G401 (cell line): ENCODE measurements around the gene ARHGEF4. TPM values are rescaled to one million over a fixed set of nuclear protein-coding genes. Genes with fewer than 3 reads are reported as not detected.
"Not testable (repeated sequence)": the region's sequence is repeated elsewhere in the genome, so short reads cannot be mapped to it uniquely, and the experiment has no call there.

Experiments used
- DNase-seq: peaks from one replicate; pipeline ENCODE4 v3.0.0-alpha.2; 2015; ENCODE audit warnings: low spot score
- in situ Hi-C: cut with HindIII; loops from 2 replicates; pipeline ENCODE4 v1.10.0; 2016; ENCODE audit warnings: low sequenced_read_pairs, mixed read lengths
- total RNA-seq: library from RNA; depleted of rRNA; stranded (reverse); fragments of >200 nt; shearing (Covaris generic); gene quantifications from 2 replicates; pipeline ENCODE4 v1.2.3, GENCODE V29; 2014

Gene ARHGEF4
- total RNA-seq, 1 experiment from 2014 or later, result 0.10 TPM

DNA sequence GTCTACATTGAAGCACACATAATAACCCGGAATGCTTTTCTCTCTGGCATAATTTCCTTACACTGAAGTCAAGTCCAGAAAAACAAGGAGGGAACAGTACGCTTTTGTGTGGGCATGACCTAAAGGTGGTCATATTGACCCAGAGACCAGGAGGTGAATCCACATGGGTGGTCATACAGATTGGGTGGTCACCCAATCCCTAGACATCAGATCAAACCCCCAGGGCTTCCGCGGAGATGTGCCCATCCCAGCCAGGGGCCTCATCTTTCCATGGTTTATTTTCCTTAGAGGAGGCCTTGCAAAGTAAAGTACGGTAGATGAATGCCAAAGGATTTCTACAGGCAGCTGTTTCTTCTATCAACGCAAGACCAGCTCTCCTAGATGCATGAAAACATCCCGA is 217.8 kb downstream of the ARHGEF4 start:
- in situ Hi-C loops, result no loop called here
- no peak for DNase-seq

DNA sequence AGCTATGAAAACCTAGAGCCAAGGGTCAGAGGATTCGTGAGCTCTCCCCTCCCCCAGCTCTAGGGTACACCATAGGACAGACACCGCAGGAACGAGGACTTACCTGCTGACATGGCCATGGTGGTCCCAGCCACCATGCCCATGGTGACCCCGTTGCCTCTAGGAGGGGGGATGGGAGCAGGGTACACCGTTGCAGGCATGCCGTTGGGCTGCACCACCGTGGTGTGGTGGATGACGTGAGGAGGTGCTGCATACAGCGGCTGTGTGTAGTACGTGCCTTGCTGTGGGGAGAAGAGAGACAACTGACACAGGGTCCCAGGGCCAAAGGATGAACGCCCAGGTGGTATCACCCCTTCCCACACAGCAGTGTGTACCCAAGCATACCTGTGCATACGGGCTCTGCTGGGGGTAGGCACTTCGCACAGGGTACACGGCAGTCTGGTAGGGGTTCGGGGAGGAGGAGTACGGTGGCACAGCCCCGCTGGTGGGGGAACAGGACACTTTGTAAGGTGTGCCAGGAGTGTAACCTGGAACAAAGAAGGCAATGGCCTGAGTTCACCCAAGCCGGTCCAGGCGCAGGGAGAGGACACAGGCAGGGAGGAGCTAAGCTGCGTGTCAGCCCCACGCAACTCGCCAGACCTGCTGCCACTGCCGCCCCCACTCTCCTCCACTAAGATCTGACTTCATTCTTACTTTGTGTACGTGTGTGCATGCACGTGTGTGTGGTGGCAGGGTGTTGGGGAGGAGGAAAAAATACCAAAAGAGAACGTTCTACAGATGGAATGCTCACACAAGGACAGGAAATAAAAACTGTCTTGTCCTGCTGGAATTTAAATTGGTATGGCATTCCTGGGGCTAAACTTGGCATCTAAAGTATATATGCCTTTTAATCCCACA is 218.7 kb downstream of the ARHGEF4 start:
- no peak for DNase-seq
- in situ Hi-C loops, result no loop called here

GRCh38 chr2:131056204-131056931 is 219.7 kb downstream of the ARHGEF4 start:
- DNase-seq, result peak; percentile 50
- in situ Hi-C loops, result no loop called here

GRCh38 chr2:131056932-131057287 is 220.2 kb downstream of the ARHGEF4 start:
- in situ Hi-C loops, result no loop called here
- DNase-seq, result no peak

GRCh38 chr2:131058214-131058843 is 221.6 kb downstream of the ARHGEF4 start:
- in situ Hi-C loops, result no loop called here
- DNase-seq, result no peak

GRCh38 chr2:131058920-131059319 is 222.2 kb downstream of the ARHGEF4 start:
- in situ Hi-C loops, result no loop called here
- no peak for DNase-seq

- peak; percentile 37 for DNase-seq
- in situ Hi-C loops, result no loop called here
These were observed 227.0 kb downstream of the ARHGEF4 start for GRCh38 chr2:131063501-131064283.

DNA sequence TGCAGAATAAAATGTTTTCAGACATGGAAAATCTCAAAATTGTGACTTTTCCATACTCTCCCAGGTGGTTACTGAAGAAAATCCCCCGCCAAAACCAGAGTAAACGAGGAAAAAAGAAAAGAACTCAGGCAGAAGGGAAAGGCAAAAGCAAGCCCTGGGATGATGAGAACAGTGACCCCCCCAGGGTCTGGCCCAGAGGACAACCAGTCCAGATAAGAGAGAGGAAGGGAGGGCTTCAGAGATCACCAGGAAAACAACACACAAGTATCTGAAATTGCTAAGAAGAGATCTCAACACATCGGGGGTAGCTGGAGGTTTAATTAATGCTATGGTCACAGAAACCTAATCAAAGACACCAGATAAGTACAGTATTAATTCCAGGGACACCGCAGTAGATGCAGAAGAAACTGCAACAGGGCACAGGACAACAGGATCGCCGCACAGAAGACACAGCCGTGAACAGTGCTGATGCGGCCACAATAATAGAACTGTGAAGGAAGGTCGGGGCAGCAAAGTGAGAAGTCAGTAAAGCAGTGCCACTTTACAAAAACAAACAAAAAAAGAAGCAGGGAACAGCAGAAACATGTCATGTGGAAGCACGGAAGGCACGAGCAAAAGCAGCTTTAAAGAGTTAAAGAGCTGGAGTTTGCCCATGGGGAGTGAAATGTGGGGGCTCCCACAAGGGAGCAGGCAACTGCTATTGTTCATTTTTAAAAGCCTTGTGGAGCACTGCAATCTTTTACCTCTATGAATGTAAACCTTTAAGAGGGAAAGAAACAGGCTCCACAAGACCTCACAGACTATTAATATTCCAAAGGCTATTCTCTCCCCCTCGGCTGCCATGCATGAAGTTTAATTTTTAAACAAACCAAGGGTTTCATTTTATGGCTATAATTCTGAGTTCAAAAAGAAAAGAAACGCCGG is 228.1 kb downstream of the ARHGEF4 start:
- no peak for DNase-seq

DNA sequence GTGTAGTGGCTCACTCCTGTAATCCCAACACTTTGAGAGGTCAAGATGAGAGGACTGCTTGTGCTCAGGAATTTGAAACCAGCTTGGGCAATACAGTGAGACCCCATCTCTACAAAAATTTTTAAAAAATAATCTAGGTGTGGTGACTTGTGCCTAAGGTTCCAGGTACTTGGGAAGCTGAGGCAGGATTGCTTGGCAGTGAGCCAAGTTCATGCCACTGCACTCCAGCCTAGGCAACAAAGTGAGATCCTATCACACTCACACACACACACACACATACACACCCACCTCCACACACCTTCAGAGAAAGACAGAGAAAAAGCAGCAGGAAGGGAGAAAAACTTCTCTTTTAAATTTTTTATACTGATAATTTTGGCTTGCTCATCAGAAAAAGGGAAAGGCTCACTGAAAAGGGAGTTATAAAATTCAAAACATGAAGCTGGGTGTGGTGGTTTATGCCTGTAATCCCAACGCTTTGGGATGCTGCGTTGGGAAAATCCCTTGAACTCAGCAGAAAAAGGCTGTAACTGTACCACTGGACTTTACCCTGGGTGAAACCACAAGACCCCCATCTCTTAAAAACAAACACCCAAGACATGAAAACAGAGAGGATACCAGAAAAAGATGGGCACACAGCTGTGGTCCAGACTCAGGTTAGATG is 230.9 kb downstream of the ARHGEF4 start:
- in situ Hi-C loops, result no loop called here

More for the DNA sequence above, 228.1 kb downstream of the ARHGEF4 start:
- in situ Hi-C loops, result no loop called here

DNA sequence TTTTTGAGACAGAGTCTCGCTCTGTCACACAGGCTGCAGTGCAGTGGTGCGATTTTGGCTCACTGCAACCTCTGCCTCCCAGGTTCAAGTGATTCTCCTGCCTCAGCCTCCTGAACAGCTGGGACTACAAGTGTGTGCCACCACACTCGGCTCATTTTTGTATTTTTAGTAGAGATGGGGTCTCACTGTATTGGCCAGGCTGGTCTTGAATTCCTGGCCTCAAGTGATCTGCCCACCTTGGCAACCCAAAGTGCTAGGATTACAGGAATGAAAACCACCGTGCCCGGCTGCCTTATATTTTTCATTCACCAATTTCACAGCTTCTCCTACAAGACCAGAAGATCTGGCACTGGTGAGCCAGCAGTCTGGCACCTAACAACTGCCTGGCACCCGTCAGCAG is 231.5 kb downstream of the ARHGEF4 start:
- in situ Hi-C loops, DNase-seq: not testable (repeated sequence)

More for the DNA sequence above, 230.9 kb downstream of the ARHGEF4 start:
- DNase-seq, result no peak

DNA sequence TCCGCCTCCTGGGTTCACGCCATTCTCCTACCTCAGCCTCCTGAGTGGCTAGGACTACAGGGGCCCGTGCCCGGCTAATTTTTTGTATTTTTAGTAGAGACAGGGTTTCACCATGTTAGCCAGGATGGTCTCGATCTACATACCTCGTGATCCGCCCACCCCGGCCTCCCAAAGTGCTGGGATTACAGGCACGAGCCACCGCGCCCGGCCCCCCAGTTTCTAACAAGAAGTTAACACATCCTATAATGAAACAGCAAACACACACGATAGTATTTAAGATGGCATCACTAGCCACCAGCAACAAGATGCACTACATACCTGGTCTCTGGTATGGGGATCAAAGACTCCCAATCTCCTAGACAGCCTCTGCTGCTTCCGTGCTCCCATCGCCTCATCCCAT is 238.9 kb downstream of the ARHGEF4 start:
- in situ Hi-C loops, DNase-seq: not testable (repeated sequence)

DNA sequence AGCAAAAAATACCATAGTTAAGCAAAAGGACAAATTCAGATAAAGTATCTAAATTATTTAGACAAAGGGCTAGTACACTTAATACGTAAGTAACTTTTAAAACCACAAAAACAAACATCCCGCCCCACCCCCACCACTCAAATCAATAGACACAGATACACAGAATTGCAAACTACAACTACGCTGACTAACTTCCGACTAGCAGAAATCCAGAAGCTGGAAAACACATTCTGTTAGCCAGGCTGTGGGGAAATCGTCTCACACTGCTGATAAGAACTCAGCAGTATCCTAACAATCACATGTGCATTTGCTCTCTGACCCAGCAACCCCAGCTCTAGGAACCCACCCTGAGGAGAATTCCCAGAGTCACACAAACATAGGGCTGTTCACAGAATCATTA is 240.0 kb downstream of the ARHGEF4 start:
- no peak for DNase-seq
- in situ Hi-C loops, result no loop called here

DNA sequence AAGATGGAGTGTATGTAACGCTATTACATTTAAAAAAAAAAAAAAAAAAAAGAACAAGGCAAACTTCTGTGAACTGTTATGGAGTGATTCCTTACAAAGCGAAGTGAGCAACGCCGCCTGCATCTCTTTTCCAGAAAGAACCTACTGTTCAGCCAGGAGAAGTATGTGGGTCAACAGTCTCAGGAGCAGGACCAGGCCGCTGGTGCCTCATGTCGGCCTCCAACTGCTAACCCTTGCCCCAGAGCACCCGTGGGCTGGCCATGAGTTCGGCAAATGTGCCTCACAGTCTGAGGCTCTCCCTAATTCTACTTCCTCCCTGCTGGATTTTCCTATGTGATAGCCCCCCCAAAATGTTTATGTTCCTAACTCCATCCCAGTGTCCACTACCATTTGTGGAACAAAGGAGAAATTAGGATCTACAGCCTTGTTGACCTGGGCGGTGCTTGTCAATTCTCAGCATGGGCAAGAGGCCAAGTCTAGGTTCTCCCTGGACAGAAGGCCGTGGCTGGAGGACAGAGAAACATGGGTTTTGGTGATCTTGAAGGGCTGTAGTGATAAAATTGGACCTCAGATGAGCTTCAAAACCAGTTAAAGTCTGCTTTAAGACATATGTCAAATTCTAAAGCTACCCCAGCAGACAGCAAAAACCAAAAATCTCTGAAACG is 240.6 kb downstream of the ARHGEF4 start:
- DNase-seq, result no peak
- in situ Hi-C loops, result no loop called here

DNA sequence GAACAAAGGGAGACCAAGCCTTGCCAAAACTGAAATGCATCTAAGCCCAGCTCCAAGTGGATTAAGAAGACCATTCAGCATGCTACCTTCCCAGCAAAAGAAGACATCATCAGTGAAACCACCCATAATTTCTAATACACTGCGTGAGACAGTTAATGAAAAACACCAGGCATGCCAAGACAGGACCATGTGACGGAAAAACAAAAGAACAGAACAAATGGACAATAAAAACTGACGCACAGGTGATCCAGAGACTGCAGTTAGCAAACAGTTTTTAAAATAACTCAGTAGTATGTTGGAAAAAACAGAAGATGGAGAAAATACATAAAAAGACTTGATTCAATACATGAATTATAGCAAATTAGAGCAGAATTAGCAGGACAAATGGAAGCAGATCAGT is 241.3 kb downstream of the ARHGEF4 start:
- in situ Hi-C loops, result no loop called here
- no peak for DNase-seq

DNA sequence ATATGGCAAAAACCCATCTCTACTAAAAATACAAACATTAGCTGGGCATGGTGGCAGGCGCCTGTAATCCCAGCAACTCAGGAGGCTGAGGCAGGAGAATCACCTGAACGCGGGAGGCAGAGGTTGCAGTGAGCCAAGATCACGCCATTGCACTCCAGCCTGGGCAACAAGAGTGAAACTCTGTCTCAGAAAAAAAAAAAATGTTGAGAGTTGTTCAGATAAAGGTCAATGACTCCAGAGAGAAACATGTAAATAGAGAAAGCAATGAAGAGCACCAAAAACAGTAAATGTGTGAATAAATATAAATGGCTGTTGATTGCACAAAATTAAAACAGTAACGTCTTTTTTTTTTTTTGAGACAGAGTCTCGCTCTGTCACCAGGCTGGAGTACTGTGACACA is 243.2 kb downstream of the ARHGEF4 start:
- in situ Hi-C loops, DNase-seq: not testable (repeated sequence)

DNA sequence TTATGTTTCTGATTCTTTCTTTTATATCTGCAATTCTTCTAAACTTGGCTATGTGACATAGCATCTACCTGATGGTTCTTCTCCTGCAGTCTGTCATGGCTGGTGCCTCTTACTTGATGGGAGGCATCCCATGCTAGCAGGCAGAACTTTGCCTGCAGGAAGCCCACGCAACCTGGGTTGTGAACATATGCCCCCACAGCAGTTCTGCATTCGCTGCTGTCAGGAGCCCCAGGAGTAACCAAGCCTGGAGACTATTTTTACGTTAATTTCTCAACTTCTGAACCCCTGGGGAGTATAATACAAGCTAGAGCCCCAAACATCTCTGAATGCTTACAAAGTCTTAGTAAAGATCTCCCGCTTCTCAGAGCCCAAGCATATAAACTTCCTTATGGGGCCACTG is 244.5 kb downstream of the ARHGEF4 start:
- in situ Hi-C loops, result no loop called here
- DNase-seq, result no peak

DNA sequence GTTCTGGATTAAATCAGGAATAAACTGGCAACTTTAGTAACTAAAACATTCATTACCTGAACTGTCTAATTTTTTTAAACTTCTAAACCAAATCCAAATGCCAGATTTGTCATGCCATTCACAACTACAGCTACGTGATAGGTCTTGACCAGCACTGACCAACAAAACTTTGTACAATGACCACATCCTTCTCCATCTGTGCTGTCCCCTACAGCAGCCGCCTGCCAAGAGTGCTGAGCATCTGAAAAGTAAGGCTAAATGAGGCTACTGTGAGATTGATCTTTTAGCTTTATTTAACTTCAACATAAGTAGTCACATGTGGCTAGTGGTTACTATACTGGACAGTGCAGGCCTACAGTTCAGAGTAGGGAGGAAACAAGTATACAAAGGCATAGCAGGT is 248.9 kb downstream of the ARHGEF4 start:
- no peak for DNase-seq
- in situ Hi-C loops, result no loop called here
